Right cardiac atrium (tissue), 5 donors: ENCODE data around the gene GRIA1. TPM values are rescaled to one million over a fixed set of nuclear protein-coding genes. Genes with fewer than 3 reads are reported as not detected.
A peak's percentile ranks its signal among the peaks of the same experiment; 100 is the strongest.

ENCODE experiments used
- ATAC-seq, 2 donors: fragments of 200-7000 bp; cut with Tn5 transposase; one replicate each; pipeline versions ENCODE4 v1.8.0 to v1.9.1; 2020; ENCODE audit warnings: moderate library complexity in 2 of 2, mild to moderate bottlenecking in 1 of 2
- DNase-seq, 3 donors: peaks; one replicate each; pipeline ENCODE4 v3.0.0-alpha.2; 2020
- H3K27ac ChIP-seq: one replicate; pipeline ENCODE4 v1.5.1; 2013; ENCODE audit warnings: mild to moderate bottlenecking, low read length, control low read depth, moderate library complexity
- H3K27me3 ChIP-seq: one replicate; pipeline ENCODE4 v1.6.1; 2013; ENCODE audit not compliant: control insufficient read depth, insufficient read depth
- H3K4me1 ChIP-seq: one replicate; pipeline ENCODE4 v1.6.1; 2013; ENCODE audit warnings: low read length; ENCODE audit not compliant: control insufficient read depth, insufficient read depth
- H3K4me3 ChIP-seq: one replicate; pipeline ENCODE4 v1.5.1; 2013; ENCODE audit warnings: low read length, control low read depth
- H3K9me3 ChIP-seq: one replicate; pipeline ENCODE4 v1.6.1; 2013; ENCODE audit warnings: low read length; ENCODE audit not compliant: control insufficient read depth
- WGBS: extraction: QIAGEN DNeasy Blood & Tissue Kit; methylation state at CpG from one replicate; pipeline ENCODE4 v1.1.7; 2013; 5-methylcytosine and 5-hydroxymethylcytosine counted together
- intact Hi-C, 4 donors: fragments of 100-400 bp; cut with DNase I; formaldehyde crosslinking; loops; one replicate each; pipeline versions ENCODE4 v1.11.0 to v1.14.0; 2022 to 2023
- polyA plus RNA-seq: library from polyadenylated mRNA; stranded (reverse); fragments of 200-250 nt; gene quantifications from one replicate; pipeline ENCODE4 v1.2.3, GENCODE V29; 2013
- total RNA-seq, 4 donors: library from RNA; stranded (reverse); fragmentation: NEBNext Ultra II Directional; extraction: Animal tissue kit (Norgen Biotek cat#: 25700); gene quantifications; one replicate each; pipeline ENCODE4 v1.2.1, GENCODE V29; 2021
- donor health status: healthy with polysubstance abuse.
- donor health status: DM: no; HTN: yes; CAD: no.
- donor health status: DM: no; HTN: no; CAD: no.
- donor health status: DM: no; HTN: yes; CAD: no; lungs with severe emphysema.
- donor health status: DM: yes; HTN: yes; CAD: no.

Gene GRIA1
- total and polyA plus RNA-seq, 5 donors: 0.20 to 1.2 (median 0.43) TPM

- peak; percentile 26 to 56 (median 36) for DNase-seq
- WGBS: 48% methylated on average over 5 of the region's 5 CpGs
- no peaks in the 10 kb centered on the region for H3K27me3 ChIP-seq
- no peak overlapping the region for H3K27ac ChIP-seq
- no peaks in the 10 kb centered on the region for H3K4me1 ChIP-seq
- no peak overlapping the region for H3K4me3 ChIP-seq
- intact Hi-C loops: no loop called here
- no peak for ATAC-seq
- H3K9me3 ChIP-seq: no peaks in the 10 kb centered on the region
Observed at GRCh38 chr5:153523831-153524230, 33.4 kb downstream of the GRIA1 start.

DNA sequence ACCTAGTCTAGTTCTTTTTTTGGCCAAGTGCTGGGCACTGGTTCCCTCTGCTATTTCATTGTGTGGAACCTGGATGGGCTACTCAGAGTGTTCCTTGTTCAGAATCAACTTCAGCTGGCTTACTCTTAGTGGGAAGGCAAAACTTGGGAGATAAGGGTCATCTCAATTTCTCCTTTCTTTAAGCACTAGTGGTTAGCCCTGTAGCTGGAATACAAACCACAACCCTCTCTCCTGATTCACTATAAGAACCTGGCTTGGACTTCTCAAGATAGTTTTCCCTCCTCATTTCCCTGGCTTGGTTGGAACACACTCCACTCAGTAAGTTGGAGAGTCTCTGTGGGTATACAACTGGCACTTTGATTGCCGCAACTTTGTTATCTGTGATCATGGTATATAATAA, 35.1 kb downstream of the GRIA1 start:
- Histone ChIP-seq H3K4me1 (no peaks in the 10 kb centered on the region), H3K27me3 (no peaks in the 10 kb centered on the region), H3K4me3 (no peak overlapping the region), H3K9me3 (no peaks in the 10 kb centered on the region), H3K27ac (no peak overlapping the region)
- DNase-seq (no peak), ATAC-seq (no peak)
- WGBS: 95% methylated on average over 1 of the region's 1 CpG
- intact Hi-C loops: no loop called here

DNA sequence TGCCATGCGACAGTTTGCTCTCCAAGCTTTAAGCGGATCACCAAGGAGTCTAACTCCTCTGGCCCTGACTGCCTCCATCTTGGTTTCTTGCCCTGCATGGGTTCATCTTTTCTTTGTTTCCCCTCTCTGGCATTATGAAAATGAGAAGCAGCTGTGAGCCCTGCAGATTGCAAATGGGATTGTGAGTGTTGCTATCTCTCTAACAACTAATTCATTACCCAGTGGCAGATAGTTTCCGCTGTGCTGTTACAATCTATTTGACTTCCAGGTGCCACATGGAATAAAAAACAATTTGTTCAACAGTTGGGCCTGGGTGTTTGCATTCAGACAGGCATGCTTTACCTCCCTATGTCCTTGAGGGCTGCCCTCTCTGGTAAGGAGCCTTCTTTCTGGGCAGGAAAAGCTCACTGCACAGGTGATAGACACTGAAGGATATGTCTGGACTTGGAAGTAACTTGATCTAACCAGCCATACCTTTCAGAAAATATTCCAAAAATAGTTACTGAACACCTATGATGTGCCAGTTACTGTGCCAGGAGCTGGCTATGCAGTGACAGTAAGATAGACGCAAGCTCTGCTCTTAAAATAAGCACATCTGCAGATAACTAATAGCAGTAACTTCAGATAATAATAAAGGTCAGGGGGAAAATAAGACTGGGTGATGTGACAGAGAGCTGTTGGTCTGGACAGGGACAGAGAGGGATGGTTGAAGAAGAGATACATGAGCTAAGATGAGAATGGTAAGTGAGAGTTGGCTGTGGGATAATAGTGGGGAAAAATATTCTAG, 40.1 kb downstream of the GRIA1 start:
- intact Hi-C loops: no loop called here
- no peak overlapping the region for H3K4me3 ChIP-seq
- no peaks in the 10 kb centered on the region for H3K27me3 ChIP-seq
- ATAC-seq (no peak), DNase-seq (no peak)
- H3K4me1 ChIP-seq: no peaks in the 10 kb centered on the region
- WGBS: 86% methylated on average over 4 of the region's 4 CpGs
- H3K27ac ChIP-seq: no peak overlapping the region
- no peaks in the 10 kb centered on the region for H3K9me3 ChIP-seq

DNA sequence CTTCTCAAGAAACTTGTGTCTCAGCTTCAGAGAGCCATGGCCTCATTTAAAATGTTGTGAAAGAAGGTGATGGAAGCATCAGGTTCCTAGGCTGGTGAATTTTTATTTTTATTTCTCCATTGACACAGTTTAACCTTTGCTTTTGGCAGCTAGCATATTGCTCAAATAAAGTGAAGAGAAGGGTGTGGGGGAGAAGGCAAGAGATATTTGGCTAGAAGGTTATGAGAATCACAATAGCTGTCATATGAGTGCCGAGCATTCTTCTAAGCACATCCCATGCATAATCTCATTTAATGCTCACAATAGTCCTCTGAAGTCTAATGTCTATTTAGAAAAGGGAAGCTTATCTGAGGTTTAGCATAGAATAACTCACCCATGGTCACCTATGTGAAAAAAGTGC, 43.1 kb downstream of the GRIA1 start:
- intact Hi-C loops: no loop called here
- no peaks in the 10 kb centered on the region for H3K4me1 ChIP-seq
- DNase-seq (no peak), ATAC-seq (no peak)
- H3K9me3 ChIP-seq: no peaks in the 10 kb centered on the region
- H3K27ac ChIP-seq: no peak overlapping the region
- no peak overlapping the region for H3K4me3 ChIP-seq
- 78% methylated on average over 1 of the region's 1 CpG for WGBS
- H3K27me3 ChIP-seq: no peaks in the 10 kb centered on the region

DNA sequence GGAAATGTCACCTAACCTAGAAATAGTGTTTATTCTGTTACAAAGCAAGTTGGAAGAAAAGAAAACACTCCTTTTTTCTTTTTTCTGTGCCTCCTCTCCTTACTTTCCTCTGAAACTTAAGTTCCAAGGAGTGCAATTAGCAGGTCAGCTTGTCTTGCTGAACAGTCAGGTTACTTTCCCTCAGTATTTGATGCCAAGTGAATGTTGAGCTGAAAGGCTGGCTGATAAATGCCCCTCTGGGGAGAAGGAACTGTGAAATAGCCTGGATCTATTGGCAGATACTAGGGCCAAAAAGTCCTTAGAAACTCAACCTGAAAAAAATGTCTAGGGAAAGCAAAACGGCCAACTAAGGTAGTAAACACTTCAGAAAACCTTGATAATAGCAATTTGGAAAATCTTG, 43.6 kb downstream of the GRIA1 start:
- H3K27me3 ChIP-seq: no peaks in the 10 kb centered on the region

GRCh38 chr5:153537207-153537606, 46.7 kb downstream of the GRIA1 start:
- Histone ChIP-seq H3K9me3 (no peaks in the 10 kb centered on the region), H3K27ac (no peak overlapping the region), H3K27me3 (no peaks in the 10 kb centered on the region), H3K4me3 (no peak overlapping the region), H3K4me1 (no peaks in the 10 kb centered on the region)
- DNase-seq (no peak), ATAC-seq (no peak)
- intact Hi-C loops: no loop called here
- WGBS: 85% methylated on average over 8 of the region's 8 CpGs

More for the DNA sequence above, 43.6 kb downstream of the GRIA1 start:
- Histone ChIP-seq H3K4me1 (no peaks in the 10 kb centered on the region), H3K9me3 (no peaks in the 10 kb centered on the region), H3K27ac (no peak overlapping the region), H3K4me3 (no peak overlapping the region)
- WGBS: 48% methylated on average over 1 of the region's 1 CpG
- intact Hi-C loops: no loop called here
- ATAC-seq (no peak), DNase-seq (no peak)

DNA sequence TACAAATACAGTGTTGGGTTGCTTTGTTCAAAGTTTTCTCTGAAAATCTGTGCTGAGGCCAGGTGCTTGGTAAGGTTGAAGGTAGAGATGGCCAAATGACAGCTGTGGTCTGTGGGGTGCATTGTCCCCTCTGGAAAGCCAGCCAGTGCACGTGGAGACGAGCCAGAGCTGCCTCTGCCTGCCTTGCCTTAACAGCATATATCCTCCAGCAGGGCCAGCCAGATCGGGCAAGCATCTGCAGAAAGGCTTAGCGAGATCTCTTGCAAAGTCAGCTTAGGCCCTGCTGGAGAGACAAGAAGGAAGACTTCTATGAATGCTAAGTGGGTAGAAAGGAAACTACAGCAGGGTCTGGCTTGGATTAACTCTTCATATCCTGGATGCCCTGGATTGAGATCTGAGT, 49.5 kb downstream of the GRIA1 start:
- no peaks in the 10 kb centered on the region for H3K9me3 ChIP-seq
- 55% methylated on average over 4 of the region's 4 CpGs for WGBS
- no peak overlapping the region for H3K4me3 ChIP-seq
- H3K4me1 ChIP-seq: no peaks in the 10 kb centered on the region
- H3K27ac ChIP-seq: no peak overlapping the region
- intact Hi-C loops: no loop called here
- DNase-seq: no peak
- no peaks in the 10 kb centered on the region for H3K27me3 ChIP-seq
- no peak for ATAC-seq

- no peak for ATAC-seq
- intact Hi-C loops: no loop called here
- Histone ChIP-seq H3K4me3 (no peak overlapping the region), H3K27me3 (no peaks in the 10 kb centered on the region), H3K4me1 (no peaks in the 10 kb centered on the region), H3K27ac (no peak overlapping the region), H3K9me3 (no peaks in the 10 kb centered on the region)
- DNase-seq: no peak
- WGBS: 78% methylated on average over 1 of the region's 1 CpG
Observed at GRCh38 chr5:153542536-153542935, 52.1 kb downstream of the GRIA1 start.

DNA sequence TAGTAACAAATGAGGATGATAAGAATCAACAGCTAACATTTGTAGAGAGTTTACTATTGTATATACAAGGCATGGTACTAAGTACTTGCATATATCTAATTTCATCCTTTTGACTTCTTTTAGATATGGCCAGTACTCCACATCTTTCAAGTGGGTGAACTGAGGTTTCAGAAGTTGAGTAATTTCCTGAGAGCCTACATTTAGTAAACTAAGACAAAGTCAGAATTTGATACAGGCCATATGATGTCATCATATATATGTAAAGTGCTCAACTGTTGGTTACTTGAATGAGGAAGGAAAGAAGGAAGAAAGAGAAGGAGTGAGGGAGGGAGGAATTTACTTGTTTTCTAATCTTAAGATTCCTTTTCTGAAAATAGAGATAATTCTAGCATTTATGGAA, 52.8 kb downstream of the GRIA1 start:
- Histone ChIP-seq H3K9me3 (no peaks in the 10 kb centered on the region), H3K4me1 (no peaks in the 10 kb centered on the region), H3K27me3 (no peaks in the 10 kb centered on the region), H3K27ac (no peak overlapping the region), H3K4me3 (no peak overlapping the region)
- DNase-seq (no peak), ATAC-seq (no peak)
- intact Hi-C loops: no loop called here

DNA sequence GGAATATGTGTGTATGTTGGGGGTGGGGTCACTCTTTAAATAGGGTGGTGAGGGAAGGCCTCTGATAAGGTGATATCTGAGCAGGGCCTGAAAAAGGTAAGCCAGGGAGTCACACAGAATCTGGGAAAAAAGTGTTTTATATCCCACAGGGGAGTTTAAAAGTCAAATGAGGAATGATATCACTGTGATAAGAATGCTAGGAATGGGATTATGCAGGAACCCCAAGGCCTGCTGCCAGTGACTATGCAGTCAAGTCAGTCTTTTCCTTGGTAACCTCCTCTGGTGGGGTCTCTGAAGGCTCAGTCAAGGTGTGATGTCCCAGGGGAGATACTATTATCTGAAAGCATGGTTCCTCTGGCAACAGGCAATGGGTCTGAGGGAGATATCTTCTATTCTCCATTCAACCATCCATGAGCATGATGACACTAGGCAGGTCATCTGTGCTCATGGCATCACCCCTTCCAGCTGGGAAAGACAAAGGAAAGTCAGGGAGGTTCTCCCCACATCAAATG, 53.5 kb downstream of the GRIA1 start:
- H3K27ac ChIP-seq: no peak overlapping the region
- H3K9me3 ChIP-seq: no peaks in the 10 kb centered on the region
- H3K27me3 ChIP-seq: no peaks in the 10 kb centered on the region
- intact Hi-C loops: no loop called here
- H3K4me1 ChIP-seq: no peaks in the 10 kb centered on the region
- ATAC-seq (no peak), DNase-seq (no peak)
- H3K4me3 ChIP-seq: no peak overlapping the region

GRCh38 chr5:153544706-153545105, 54.2 kb downstream of the GRIA1 start:
- intact Hi-C loops: no loop called here

GRCh38 chr5:153546566-153546965, 56.1 kb downstream of the GRIA1 start:
- no peak for DNase-seq
- Histone ChIP-seq H3K27ac (no peak overlapping the region), H3K4me3 (no peak overlapping the region), H3K9me3 (no peaks in the 10 kb centered on the region), H3K27me3 (no peaks in the 10 kb centered on the region), H3K4me1 (no peaks in the 10 kb centered on the region)
- no peak for ATAC-seq
- intact Hi-C loops: no loop called here
- WGBS: 73% methylated on average over 1 of the region's 1 CpG

More at GRCh38 chr5:153544706-153545105, 54.2 kb downstream of the GRIA1 start:
- Histone ChIP-seq H3K4me3 (no peak overlapping the region), H3K9me3 (no peaks in the 10 kb centered on the region), H3K27me3 (no peaks in the 10 kb centered on the region), H3K4me1 (no peaks in the 10 kb centered on the region), H3K27ac (no peak overlapping the region)
- WGBS: 40% methylated on average over 4 of the region's 4 CpGs
- DNase-seq: no peak
- no peak for ATAC-seq
